Natural killer cell (primary cell): ENCODE measurements around the gene SHLD2. TPM values are rescaled to one million over a fixed set of nuclear protein-coding genes. Genes with fewer than 3 reads are reported as not detected.
"Not testable (repeated sequence)": the region's sequence is repeated elsewhere in the genome, so short reads cannot be mapped to it uniquely, and the experiment has no call there.

Experiments
- ATAC-seq, 3 donors: fragments of 150-1000 bp in 2 of 3; fragments of 200-7000 bp in 1 of 3; cut with Tn5 transposase; 1 replicate in 1 of 3; 2 replicates in 2 of 3; pipeline ENCODE4 v1.10.0; 2021; ENCODE audit warnings: mild to moderate bottlenecking in 2 of 3, moderate library complexity in 2 of 3
- DNase-seq, 2 donors: peaks; one replicate each; pipeline versions ENCODE4 v3.0.0 to v3.0.0-alpha.2; 2013 to 2021; ENCODE audit warnings: mixed read lengths in 1 of 2
- H3K27ac ChIP-seq: one replicate; pipeline ENCODE4 v1.5.1; 2013; ENCODE audit warnings: mild to moderate bottlenecking, low read length
- H3K27me3 ChIP-seq: one replicate; pipeline ENCODE4 v1.6.1; 2013; ENCODE audit warnings: low read length; ENCODE audit not compliant: control insufficient read depth, insufficient read depth
- H3K36me3 ChIP-seq: one replicate; pipeline ENCODE4 v1.6.1; 2013; ENCODE audit warnings: low read length; ENCODE audit not compliant: control insufficient read depth, insufficient read depth
- H3K4me1 ChIP-seq: one replicate; pipeline ENCODE4 v1.6.1; 2013; ENCODE audit warnings: low read length; ENCODE audit not compliant: control insufficient read depth, insufficient read depth
- H3K4me3 ChIP-seq: one replicate; pipeline ENCODE4 v1.5.1; 2013; ENCODE audit warnings: low read length
- H3K9me3 ChIP-seq: one replicate; pipeline ENCODE4 v1.6.1; 2013; ENCODE audit warnings: low read length; ENCODE audit not compliant: control insufficient read depth, insufficient read depth
- H3K27ac Mint-ChIP-seq, 2 donors: one replicate each; pipeline ENCODE4 v1.8.0; 2022; ENCODE audit warnings: mild to moderate bottlenecking in 2 of 2, mixed read lengths in 2 of 2, moderate library complexity in 1 of 2
- H3K27me3 Mint-ChIP-seq, 2 donors: one replicate each; pipeline ENCODE4 v1.8.0; 2022; ENCODE audit warnings: low read depth in 2 of 2, mixed read lengths in 2 of 2
- H3K36me3 Mint-ChIP-seq: one replicate; pipeline ENCODE4 v1.8.0; 2022; ENCODE audit warnings: mixed read lengths
- H3K4me1 Mint-ChIP-seq, 2 donors: one replicate each; pipeline ENCODE4 v1.8.0; 2022; ENCODE audit warnings: mixed read lengths in 2 of 2
- H3K4me3 Mint-ChIP-seq: one replicate; pipeline ENCODE4 v1.8.0; 2022; ENCODE audit warnings: mild to moderate bottlenecking, moderate library complexity, mixed read lengths
- H3K9me3 Mint-ChIP-seq, 2 donors: one replicate each; pipeline ENCODE4 v1.8.0; 2022; ENCODE audit warnings: mixed read lengths in 2 of 2
- WGBS: methylation state at CpG from one replicate; pipeline ENCODE4 v1.1.7; 2013; ENCODE audit warnings: missing lambda C conversion rate; ENCODE audit not compliant: insufficient coverage; 5-methylcytosine and 5-hydroxymethylcytosine counted together
- intact Hi-C: fragments of 100-400 bp; cut with micrococcal nuclease; formaldehyde crosslinking; loops from one replicate; pipeline ENCODE4 v1.14.2; 2022
- total RNA-seq, 4 donors: library from RNA; stranded (reverse); fragments of 120-200 nt in 1 of 4; gene quantifications; one replicate each; pipeline versions ENCODE4 v1.2.3 to v1.2.4, GENCODE V29; 2013 to 2022

The SHLD2 gene
- total RNA-seq, 3 donors from 2014 or later (not counting 1 experiment from before 2014, with no cell fraction given), result 32.6 to 37.5 (median 34.1) TPM

DNA sequence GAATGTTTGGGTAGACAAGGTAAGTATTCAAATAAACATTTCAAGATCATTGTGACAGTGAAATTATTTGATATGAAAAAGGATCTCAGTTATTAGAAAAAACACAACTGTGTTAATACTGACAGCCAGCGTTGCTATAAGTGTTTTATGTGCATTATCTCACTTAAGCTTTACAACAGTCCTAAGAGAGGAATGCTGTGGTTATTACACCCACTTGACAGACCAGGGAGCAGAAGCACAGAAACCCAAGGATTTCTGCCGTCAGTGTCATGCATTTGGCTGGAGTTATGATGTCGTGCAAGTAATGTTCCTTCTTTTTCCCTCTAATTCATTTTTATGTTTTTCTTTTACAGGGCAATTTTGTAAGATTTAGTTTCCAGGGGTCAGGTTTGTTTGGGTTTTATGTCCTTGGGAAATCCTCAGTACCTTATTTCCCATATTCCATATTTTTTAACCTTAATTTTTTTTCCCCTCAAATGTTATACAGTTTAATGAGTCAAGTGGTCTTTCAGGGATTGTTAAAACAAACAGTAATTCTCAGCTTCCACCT is 32.7 kb downstream of the SHLD2 start:
- H3K36me3 ChIP-seq, ATAC-seq, H3K27me3 Mint-ChIP-seq, H3K4me3 ChIP-seq, H3K4me1 Mint-ChIP-seq, H3K4me3 Mint-ChIP-seq, DNase-seq, H3K9me3 ChIP-seq, H3K27ac Mint-ChIP-seq, H3K36me3 Mint-ChIP-seq, intact Hi-C loops, H3K4me1 ChIP-seq, H3K27me3 ChIP-seq, H3K27ac ChIP-seq, H3K9me3 Mint-ChIP-seq: not testable (repeated sequence)
- no CpG with 5 or more reads among the region's 3 CpGs for WGBS

DNA sequence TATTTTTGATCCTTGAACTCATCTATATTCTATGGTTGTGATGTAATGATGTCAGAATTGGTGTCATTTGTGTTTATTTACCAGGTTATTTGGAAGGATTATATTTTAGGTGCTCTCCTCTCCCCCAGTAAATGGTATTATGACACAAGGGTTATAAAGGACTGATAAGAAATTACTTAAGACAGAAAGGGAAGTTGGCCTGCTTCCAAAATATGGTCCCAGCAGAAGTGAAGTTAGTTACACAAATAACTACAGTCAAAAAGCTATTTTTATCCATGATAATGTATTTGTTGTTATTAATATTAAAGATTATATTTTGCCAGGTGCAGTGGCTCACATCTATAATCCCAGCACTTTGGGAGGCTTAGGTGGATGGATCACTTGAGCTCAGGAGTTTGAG is 37.2 kb downstream of the SHLD2 start:
- DNase-seq, H3K36me3 ChIP-seq, H3K27me3 Mint-ChIP-seq, H3K4me3 ChIP-seq, H3K4me1 ChIP-seq, H3K36me3 Mint-ChIP-seq, H3K27ac ChIP-seq, H3K9me3 Mint-ChIP-seq, H3K27me3 ChIP-seq, H3K9me3 ChIP-seq, ATAC-seq, H3K27ac Mint-ChIP-seq, H3K4me3 Mint-ChIP-seq, H3K4me1 Mint-ChIP-seq, intact Hi-C loops: not testable (repeated sequence)

DNA sequence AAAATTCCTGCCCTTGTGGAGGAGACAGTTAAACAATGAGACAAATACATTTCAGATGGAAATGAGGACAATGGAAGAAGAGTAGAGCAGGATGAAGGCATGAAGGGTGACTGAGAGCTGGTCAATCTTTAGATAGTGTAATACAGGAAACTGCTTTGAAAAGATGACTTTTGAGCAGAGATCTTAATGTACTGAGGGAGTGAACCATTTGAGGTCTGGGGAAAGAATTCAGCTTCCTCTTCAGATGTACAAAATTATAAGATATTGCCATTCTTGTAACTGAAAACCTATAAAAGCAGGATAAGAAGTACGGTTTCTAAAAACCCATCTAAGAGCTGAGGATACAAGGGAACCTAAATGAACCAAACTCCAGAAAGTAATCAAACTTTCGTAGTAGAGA is 38.9 kb downstream of the SHLD2 start:
- H3K27ac ChIP-seq, DNase-seq, H3K9me3 Mint-ChIP-seq, H3K27me3 ChIP-seq, ATAC-seq, H3K36me3 ChIP-seq, H3K4me1 ChIP-seq, H3K4me3 Mint-ChIP-seq, H3K4me3 ChIP-seq, H3K27me3 Mint-ChIP-seq, H3K4me1 Mint-ChIP-seq, intact Hi-C loops, H3K9me3 ChIP-seq, H3K27ac Mint-ChIP-seq: not testable (repeated sequence)
- WGBS, result 100% methylated on average over 1 of the region's 2 CpGs
- H3K36me3 Mint-ChIP-seq, result peaks cover 14% of the 10 kb centered on the region

DNA sequence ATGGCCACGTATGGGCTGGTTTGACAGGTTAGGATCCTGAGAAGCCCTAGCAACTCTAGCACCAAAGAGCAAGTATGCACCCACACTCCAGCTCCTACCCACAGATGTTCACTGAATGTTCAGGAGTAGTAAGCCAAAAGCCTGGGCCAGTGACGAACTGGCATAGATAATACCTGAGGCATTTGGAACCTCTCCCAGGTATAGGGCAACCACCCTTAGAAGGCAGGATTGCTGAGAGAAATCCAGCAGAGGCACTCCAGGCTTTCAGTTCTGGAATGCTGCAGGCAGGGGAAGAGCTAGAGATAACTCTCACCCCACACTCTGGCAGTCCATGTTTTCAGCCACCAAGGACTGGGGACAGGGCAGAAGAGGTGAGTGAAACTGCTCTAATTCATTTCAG is 39.4 kb downstream of the SHLD2 start:
- DNase-seq, H3K27me3 Mint-ChIP-seq, H3K27me3 ChIP-seq, H3K4me1 ChIP-seq, ATAC-seq, H3K27ac ChIP-seq, H3K4me1 Mint-ChIP-seq, H3K27ac Mint-ChIP-seq, H3K9me3 Mint-ChIP-seq, H3K4me3 ChIP-seq, intact Hi-C loops, H3K36me3 ChIP-seq, H3K4me3 Mint-ChIP-seq, H3K9me3 ChIP-seq: not testable (repeated sequence)
- no CpG with 5 or more reads among the region's 2 CpGs for WGBS
- H3K36me3 Mint-ChIP-seq, result peaks cover 14% of the 10 kb centered on the region

DNA sequence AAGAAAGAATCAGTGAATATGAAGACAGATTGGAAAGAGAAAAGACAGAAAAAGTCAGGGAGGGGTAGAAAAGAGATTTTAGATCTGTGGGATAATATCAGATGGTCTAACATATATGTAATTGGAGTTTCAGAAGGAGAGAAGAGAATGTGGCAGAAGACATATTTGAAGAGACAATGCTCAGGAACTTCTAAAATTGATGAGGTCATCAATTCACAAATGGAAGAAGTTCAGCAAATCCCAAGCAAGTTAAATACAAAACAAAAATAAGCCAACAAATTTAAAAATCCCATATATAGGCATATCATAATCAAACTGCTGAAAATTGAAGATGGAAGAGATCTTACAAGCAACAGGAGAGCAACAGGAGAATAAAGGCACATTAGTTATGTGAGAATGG is 42.5 kb downstream of the SHLD2 start:
- H3K4me3 Mint-ChIP-seq, H3K27ac Mint-ChIP-seq, H3K9me3 ChIP-seq, H3K27me3 ChIP-seq, H3K27me3 Mint-ChIP-seq, H3K9me3 Mint-ChIP-seq, intact Hi-C loops, DNase-seq, H3K4me1 Mint-ChIP-seq, H3K27ac ChIP-seq, ATAC-seq, H3K4me1 ChIP-seq, H3K36me3 ChIP-seq, H3K4me3 ChIP-seq: not testable (repeated sequence)
- peaks cover 14% of the 10 kb centered on the region for H3K36me3 Mint-ChIP-seq

DNA sequence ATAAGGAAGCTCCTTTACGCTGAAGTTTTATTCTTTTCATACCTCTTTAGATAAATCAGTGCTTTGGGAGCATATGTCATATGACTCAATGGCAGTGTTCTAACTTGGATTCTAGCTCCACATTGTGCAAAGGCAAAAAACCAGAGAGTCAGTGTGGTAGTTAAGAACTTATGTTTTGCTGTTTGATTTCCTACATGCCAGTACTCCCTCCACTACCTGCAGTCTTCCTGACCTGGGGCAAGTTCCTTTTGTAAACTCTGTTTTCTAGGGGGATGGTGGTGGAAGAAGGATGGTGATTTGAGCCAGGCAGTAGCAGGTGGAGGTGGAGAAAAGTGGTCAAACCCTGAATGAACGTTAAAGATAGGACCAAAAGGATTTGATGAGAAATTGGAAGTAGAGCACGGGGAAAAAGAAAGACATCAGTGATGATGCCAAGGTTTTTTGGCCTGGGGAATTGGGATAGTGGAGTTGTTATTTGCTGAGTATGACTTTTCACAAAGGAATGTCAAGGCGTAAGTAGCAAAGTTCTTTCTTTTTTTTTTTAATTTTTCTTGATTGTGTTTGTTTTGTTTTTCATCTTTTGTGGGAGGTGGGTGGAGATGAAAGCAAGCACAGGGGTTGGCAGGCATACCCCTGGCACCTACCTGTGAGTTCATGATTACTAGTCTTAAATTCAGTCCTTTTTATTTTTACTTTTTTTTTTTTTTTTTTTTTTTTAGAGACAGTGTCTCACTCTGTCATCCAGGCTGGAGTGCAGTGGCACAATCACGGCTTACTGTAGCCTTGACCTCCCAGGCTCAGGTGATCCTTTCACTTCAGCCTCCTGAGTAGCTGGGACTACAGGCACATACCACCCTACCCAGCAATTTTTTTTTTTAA is 47.5 kb downstream of the SHLD2 start:
- H3K27ac Mint-ChIP-seq, H3K4me1 Mint-ChIP-seq, H3K36me3 ChIP-seq, H3K36me3 Mint-ChIP-seq, H3K4me3 ChIP-seq, H3K27ac ChIP-seq, H3K9me3 ChIP-seq, H3K9me3 Mint-ChIP-seq, ATAC-seq, H3K27me3 Mint-ChIP-seq, DNase-seq, H3K4me3 Mint-ChIP-seq, intact Hi-C loops, H3K27me3 ChIP-seq, H3K4me1 ChIP-seq: not testable (repeated sequence)
- WGBS, result 88% methylated on average over 3 of the region's 5 CpGs

DNA sequence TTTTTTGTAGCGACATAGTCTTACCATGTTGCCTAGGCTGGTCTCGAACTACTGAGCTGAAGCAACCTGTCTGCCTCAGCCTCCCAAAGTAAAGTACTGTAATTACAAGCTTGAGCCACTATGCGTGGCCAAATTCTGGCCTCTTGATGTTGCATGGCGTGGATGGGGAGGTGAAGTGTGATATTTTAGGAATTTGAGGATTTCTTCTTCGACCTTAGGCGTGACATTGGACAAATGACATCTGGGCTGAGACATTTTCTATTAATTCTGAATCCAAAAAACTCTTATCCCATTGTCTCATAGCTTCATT is 48.1 kb downstream of the SHLD2 start:
- H3K27ac Mint-ChIP-seq, H3K27me3 ChIP-seq, ATAC-seq, H3K27ac ChIP-seq, H3K9me3 Mint-ChIP-seq, DNase-seq, H3K4me1 ChIP-seq, H3K9me3 ChIP-seq, H3K4me3 Mint-ChIP-seq, H3K4me1 Mint-ChIP-seq, H3K36me3 ChIP-seq, intact Hi-C loops, H3K27me3 Mint-ChIP-seq, H3K4me3 ChIP-seq, H3K36me3 Mint-ChIP-seq: not testable (repeated sequence)
- WGBS, result 100% methylated on average over 6 of the region's 6 CpGs

DNA sequence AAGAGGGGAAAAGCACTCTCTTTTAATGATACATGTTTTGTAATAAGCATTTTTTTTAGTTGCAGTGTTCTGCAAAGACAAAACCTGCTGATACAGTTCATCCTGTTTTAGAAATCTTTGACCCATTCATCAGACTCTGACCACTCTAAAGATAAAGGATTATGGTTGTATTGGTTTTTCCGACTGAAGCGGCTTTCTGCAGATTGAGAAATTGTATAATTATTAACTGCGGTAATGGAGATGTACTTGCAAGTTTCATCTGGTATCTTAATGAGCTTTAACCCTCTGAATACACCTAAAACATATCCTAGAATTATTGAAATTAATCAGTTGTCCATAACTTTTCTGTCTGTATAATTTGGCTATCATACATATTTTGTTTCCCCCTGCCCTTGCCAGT is 50.6 kb downstream of the SHLD2 start:
- H3K9me3 Mint-ChIP-seq, intact Hi-C loops, H3K4me3 Mint-ChIP-seq: not testable (repeated sequence)

More for the DNA sequence above, 50.6 kb downstream of the SHLD2 start:
- not testable (repeated sequence) for DNase-seq, H3K27ac Mint-ChIP-seq, H3K4me3 ChIP-seq, H3K36me3 ChIP-seq, H3K27me3 ChIP-seq, H3K4me1 ChIP-seq, ATAC-seq, H3K9me3 ChIP-seq, H3K36me3 Mint-ChIP-seq, H3K27me3 Mint-ChIP-seq, H3K4me1 Mint-ChIP-seq, H3K27ac ChIP-seq
- no CpG with 5 or more reads among the region's 3 CpGs for WGBS
